AG10803 (cell line): ENCODE results near the gene CYS1.
A peak's percentile ranks its signal among the peaks of the same experiment; 100 is the strongest.

ENCODE experiments used
- DNase-seq: peaks from one replicate; pipeline ENCODE4 v3.0.0; 2010; ENCODE audit warnings: low read depth
- H3K4me3 ChIP-seq: 2 replicates; pipeline ENCODE4 v1.5.1; 2011; ENCODE audit warnings: mild to moderate bottlenecking, low read length, control low read depth
- TF ChIP-seq, protein P1 (sequence below): conservative IDR thresholded peaks from 2 replicates; pipeline ENCODE4 v1.5.1; 2011; ENCODE audit warnings: mild to moderate bottlenecking, low read length, control low read depth, inconsistent platforms

Gene CYS1

DNA sequence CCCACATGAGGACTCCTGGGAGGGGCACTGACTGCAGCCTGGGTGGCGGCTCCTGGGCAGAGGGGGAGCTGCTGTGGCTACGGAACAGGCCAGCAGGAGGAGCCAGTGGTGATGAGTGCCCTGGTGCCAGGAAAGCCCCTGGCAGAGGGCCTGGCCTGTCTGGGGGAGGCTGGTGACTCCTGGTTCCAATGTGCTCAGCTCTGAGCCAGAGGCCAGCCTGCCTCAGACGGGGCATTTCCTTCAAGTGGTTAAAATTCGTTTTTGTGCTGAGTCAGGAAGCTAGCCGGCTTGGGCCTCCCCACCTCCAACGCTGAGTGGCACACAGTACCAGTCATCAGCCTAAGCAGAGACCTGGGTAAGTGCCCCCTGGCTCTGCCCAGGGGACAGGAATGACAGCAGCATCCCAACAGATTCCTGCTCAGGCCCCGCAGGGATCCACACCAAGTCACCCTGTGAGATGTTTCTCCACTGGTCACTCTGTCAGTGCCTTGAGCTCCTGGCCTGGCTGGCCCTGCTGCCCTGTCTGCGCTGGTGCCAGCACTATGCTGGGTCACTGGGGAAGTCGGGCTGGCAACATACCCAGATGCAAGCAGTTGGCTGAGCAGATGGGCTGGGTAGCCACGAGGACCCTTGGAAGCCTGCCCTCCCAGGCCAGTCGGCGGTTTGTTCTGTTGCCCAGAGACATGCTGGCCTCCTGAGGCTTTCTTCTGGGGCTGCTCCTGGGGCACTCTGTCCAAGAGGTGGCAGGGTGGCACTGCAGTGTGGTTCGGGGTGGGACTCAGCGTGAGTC, 43.9 kb downstream of the CYS1 start:
- peak; percentile 79 for DNase-seq
- H3K4me3 ChIP-seq, result no peak overlapping the region
- TF ChIP-seq, protein P1, sequence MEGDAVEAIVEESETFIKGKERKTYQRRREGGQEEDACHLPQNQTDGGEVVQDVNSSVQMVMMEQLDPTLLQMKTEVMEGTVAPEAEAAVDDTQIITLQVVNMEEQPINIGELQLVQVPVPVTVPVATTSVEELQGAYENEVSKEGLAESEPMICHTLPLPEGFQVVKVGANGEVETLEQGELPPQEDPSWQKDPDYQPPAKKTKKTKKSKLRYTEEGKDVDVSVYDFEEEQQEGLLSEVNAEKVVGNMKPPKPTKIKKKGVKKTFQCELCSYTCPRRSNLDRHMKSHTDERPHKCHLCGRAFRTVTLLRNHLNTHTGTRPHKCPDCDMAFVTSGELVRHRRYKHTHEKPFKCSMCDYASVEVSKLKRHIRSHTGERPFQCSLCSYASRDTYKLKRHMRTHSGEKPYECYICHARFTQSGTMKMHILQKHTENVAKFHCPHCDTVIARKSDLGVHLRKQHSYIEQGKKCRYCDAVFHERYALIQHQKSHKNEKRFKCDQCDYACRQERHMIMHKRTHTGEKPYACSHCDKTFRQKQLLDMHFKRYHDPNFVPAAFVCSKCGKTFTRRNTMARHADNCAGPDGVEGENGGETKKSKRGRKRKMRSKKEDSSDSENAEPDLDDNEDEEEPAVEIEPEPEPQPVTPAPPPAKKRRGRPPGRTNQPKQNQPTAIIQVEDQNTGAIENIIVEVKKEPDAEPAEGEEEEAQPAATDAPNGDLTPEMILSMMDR, result peak; percentile 57

DNA sequence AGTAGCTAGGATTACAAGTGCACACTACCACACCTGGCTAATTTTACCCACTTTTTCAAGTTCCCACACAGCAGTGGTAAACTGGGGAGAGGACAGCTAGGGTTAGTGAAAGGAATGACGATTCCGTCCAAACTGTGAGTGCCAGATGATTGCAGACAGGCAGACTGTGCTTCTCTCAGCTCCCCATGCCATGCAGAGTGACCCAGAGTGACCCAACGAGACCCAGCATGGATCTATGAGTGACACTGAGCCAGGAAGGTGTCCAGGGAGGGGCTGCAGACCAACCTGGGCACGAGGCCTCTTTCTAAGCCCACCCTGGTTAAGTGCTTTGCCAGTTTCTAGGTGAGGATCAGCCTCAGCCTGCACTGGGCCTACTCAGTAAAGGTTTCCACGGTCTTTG, 44.6 kb downstream of the CYS1 start:
- no peak overlapping the region for H3K4me3 ChIP-seq
- TF ChIP-seq, protein P1, result no peak
- DNase-seq, result no peak

DNA sequence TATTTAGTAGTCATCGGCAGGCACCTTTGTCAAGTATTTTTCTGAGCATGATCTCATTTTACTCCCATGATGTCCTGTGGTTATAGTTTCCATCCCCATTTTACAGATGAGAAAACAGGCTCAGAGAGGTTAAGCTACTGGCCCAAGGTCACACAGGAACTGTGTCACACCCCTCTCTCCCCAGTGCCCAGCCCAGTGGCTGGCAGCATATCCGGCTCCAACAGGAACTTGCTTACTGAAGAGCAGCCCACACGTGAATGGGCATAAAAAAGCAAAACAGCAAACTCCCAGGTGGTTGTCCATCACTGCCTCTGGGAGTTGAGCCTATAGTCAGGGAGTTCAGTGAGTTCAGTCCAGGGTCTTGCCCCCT, 45.2 kb downstream of the CYS1 start:
- DNase-seq, result no peak
- TF ChIP-seq, protein P1, result no peak
- H3K4me3 ChIP-seq, result no peak overlapping the region

DNA sequence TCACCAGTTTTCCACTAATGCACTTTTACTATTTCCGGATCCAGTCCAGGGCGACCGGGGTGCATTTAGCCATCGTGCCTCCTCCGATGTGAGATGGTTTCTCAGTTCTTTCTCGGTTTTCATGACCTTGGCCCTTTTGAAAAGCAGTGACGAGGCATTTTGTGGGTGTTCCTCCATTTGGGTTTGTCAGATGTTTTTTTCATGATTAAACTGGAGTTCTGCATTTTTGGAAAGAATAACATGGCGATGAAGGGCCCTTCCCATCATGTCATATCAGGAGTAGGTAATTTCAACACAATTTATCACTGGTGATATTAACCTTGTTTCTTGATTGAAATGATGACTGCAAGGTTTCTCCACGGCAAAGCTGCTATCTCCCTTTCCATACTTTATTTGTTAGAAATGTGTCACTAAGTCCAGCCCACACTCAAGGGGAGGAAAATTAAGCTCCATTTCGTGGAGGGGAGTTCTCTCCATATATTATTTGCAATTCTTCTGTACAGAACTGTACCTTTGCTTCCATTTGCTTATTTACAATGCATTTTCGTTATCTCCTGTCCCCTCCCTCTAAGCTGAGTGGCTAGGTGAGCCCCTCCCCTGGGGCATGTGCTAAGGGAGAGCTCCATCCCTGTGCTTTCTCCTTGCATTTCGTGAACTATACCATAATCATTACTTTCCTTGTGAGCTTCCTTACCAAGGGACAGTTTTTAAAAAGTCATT, 45.7 kb downstream of the CYS1 start:
- H3K4me3 ChIP-seq, result no peak overlapping the region
- TF ChIP-seq, protein P1, result no peak
- DNase-seq, result no peak

DNA sequence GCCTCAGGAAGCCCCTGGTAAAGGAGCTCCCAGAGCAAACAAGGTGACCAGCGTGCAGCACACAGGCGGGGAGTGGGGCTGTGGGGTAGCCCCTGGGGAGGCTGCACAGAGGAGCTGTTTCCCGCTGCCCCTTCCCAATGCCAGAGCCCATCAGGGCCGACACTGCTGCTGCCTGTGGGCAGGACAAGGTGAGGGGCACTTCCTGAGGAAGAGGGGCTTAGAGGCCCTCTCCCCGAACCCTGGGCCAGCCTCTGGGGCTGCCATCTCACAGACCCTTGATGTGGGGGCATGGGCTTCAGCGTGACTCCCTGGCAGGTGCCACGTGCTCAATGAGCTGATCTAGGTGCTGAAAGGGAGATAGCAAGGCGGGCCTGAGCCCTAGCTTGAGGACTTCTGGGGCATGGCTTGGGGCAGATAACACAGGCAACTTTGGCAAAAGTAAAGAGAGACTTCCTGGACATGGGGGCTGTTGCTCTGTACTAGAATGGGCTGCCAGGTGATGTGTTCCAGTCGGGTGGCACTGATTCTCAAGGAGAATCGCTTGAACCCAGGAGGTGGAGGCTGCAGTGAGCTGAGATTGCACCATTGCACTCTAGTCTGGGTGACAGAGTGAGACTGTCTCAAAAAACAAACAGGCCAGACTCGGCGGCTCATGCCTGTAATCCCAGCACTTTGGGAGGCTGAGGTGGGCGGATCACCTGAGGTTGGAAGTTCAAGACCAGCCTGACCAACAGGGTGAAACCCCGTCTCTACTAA, 46.8 kb downstream of the CYS1 start:
- H3K4me3 ChIP-seq, result no peak overlapping the region
- TF ChIP-seq, protein P1, result no peak
- no peak for DNase-seq

DNA sequence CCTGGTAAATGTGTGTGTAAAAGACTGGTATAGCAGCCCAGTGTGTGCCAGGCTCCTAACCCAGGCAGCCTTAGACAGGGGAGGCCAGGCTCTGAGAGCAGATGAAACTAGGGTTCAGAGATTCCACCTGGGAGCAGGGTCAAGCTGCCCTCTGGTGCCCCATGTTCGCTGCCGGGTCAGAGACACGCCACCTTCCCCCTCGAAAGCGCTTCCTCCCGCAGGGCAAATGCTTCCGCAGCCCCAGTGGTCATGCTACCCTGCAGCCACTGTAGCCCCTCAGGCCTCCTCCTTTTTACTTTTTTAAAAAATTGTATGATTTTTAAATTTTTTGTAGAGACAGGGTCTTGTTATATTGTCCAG, 47.5 kb downstream of the CYS1 start:
- TF ChIP-seq, protein P1, result no peak
- no peak for DNase-seq
- no peak overlapping the region for H3K4me3 ChIP-seq
